GM12864 (cell line): ENCODE data around the gene SMIM11.
"Not testable (repeated sequence)": the region's sequence is repeated elsewhere in the genome, so short reads cannot be mapped to it uniquely, and the experiment has no call there.

Experiments
- DNase-seq: peaks from one replicate; pipeline ENCODE4 v3.0.0-alpha.2; 2011; ENCODE audit warnings: low read depth
- H3K4me3 ChIP-seq: 2 replicates; pipeline ENCODE4 v1.5.1; 2011; ENCODE audit warnings: mild to moderate bottlenecking, low read depth, low read length, control low read depth

Gene SMIM11

GRCh38 chr21:34405686-34406085 is 30.4 kb downstream of the SMIM11 start:
- not testable (repeated sequence) for DNase-seq, H3K4me3 ChIP-seq

DNA sequence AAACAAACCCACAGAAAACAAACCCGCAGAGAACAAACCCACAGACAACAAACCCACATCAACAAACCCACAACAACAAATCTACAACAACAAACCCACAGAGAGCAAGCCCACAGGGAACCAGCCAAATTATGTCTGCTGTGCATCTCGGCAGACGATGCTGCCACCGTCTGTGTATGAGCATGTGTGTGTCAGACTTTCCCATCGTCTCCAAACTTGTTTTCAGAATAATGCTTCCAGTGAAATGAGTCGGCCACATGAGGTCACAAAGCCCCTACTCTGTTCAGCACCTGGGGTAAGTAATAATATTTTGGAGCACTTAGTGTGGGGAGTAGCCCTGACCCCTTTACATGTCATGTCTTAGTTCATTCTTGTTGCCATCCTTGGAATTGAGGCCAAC is 30.8 kb downstream of the SMIM11 start:
- H3K4me3 ChIP-seq, DNase-seq: not testable (repeated sequence)

- H3K4me3 ChIP-seq, DNase-seq: not testable (repeated sequence)
Observed at GRCh38 chr21:34406676-34407075, 31.4 kb downstream of the SMIM11 start.

DNA sequence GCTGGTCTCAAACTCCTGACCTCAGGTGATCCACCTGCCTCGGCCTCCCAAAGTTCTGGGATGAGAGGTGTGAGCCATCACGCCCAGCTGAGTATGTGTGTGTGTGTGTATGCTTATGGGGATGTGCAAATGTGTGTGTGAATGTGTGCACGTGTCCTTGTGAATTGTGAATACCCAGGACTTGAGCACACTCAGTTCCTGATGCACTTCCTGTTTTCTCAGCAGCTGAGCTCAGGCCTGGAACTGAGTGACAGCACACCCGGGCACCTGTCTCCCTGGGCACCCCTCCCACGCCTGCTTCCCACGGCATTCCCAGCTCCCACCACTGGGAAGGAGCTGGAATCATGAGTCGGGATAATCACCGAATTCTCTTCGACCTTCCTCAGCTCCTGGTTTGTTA is 32.0 kb downstream of the SMIM11 start:
- not testable (repeated sequence) for H3K4me3 ChIP-seq, DNase-seq

DNA sequence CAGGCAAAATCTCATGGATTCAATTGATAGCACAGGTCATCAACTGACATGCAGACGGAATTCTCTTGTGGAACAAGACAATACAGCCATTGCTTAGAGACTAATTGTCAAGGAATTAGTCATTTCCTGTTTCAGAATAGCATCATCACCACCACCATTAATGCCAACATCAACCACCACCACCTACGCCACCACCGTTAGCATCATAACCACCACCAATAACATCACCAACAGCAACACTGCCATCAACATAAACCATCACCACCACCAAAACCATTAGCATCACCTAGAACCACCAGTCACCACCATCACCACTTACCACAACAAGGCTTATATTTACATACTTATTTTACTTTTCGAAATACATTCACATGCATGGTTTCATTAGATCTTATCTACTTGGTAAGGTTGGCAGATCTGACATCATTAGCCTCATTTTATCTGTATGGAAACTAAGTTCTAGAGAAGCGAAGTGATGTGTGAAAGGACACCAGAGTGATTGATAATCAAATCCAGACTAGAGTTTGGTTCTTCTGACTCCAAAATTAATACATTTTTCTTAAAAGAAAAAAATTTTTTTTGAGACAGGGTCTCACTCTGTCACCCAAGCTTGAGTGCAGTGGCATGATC is 42.3 kb downstream of the SMIM11 start:
- DNase-seq, H3K4me3 ChIP-seq: not testable (repeated sequence)

DNA sequence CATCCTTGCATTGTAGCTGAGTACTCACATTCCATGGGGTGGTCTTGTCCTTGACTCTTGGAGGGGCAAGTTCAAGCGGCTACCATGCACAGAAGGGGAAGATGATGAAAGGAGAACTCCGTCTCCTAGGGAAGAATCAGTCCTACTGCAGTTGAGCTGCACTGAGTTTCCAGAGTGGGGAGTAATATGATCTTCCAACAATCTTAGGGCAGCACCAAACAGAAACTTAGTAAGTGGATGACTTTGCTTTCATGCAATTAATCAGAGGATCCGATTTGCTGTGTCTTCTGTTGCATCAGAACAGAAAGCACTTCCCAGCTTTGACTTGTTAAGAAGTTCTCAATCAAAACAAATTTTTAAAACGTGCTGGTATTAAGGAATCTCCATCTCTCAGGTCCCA is 48.5 kb downstream of the SMIM11 start, which contains the start of gene SMIM34:
Gene SMIM34 (minus strand): TSS at position 147 of the 400 bp plus-strand sequence. CDS start 112 bp downstream, at position 35.
- not testable (repeated sequence) for DNase-seq, H3K4me3 ChIP-seq

DNA sequence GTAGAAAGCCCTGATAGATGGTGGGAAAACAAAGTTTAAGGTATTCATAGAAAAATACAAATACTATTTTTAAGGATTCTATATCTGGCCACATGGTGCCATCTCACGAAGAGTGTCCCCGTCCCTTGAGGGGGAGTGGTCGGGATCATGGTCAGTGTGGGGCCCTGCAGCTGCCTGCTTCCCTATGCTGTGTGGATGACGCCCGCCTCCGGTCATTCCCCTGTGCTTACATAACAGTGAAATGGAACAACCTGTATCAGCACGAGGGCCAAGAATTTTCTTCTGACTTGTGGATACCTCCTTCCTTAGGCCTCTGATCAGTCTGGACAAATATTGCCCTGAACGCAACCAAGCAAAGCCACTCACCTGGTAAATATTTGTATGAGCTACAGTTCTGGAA is 52.0 kb downstream of the SMIM11 start:
- not testable (repeated sequence) for DNase-seq, H3K4me3 ChIP-seq

- DNase-seq: not testable (repeated sequence)
Observed at GRCh38 chr21:34428441-34428840, 53.1 kb downstream of the SMIM11 start.

DNA sequence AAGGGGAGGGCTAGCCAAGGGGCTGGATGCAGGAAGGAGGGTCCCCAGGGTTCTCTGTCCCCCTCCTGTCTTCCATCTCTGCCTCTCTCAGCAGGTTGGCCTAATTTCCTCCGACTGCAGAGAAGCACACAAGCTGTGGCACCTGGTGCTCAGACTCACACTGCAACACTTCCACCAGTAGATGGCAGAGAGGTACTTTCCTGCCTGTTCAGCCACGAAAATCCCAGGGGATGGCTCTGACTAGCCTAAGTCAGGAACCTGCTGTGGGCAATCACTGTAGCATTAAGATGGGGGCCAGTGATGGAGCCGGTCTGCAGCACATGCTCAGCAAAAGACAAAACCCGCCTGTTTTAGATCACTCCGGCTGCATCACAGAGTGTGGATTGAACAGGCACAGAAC is 54.4 kb downstream of the SMIM11 start:
- not testable (repeated sequence) for DNase-seq

More at GRCh38 chr21:34428441-34428840, 53.1 kb downstream of the SMIM11 start:
- not testable (repeated sequence) for H3K4me3 ChIP-seq

More for the DNA sequence above, 54.4 kb downstream of the SMIM11 start:
- not testable (repeated sequence) for H3K4me3 ChIP-seq
